HK-2 (cell line): Measurements from ENCODE around the gene SH3GL2.
"Not testable (repeated sequence)": the region's sequence is repeated elsewhere in the genome, so short reads cannot be mapped to it uniquely, and the experiment has no call there.

Experiments
- DNase-seq: peaks from one replicate; pipeline ENCODE4 v3.0.0-alpha.2; 2018; ENCODE audit not compliant: unreplicated experiment

The SH3GL2 gene

DNA sequence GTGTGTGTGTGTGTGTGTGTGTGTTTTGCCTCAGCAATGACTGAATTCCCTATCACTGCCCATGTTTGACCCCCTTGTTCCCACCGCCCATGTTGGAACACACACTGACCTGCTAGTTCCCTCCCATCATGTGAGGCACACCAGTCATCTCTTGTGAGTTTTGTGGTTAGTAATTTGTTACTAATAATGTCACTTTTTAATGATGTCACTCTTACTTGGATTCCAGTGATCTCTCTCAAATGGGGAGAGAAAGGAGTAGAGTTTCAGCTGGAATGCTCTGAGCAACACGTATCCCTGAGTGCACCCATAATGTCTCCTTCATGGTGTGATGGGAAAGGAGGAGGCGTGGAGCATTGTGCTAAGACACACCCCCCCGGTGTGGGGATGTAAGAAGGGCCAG is 172.6 kb downstream of the SH3GL2 start:
- no peak for DNase-seq

DNA sequence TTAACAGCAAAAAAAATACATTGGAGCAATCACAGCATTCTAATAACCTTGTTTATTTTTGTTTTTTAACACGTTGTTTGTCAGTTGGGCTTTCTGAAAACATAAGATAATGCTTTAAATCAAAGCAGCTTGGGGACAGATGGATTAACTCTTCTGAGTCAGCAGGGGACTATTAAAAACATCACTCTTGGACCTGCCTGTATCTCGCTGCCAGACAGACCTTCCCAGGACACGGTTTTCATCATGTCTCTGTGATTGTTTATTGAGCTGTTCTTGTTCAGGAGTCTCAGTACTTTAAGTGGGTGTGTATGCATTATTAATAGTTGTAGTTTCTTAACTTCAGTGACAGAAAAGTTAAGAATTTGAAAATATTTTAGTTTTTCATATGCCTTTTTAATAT is 173.2 kb downstream of the SH3GL2 start:
- DNase-seq = no peak

DNA sequence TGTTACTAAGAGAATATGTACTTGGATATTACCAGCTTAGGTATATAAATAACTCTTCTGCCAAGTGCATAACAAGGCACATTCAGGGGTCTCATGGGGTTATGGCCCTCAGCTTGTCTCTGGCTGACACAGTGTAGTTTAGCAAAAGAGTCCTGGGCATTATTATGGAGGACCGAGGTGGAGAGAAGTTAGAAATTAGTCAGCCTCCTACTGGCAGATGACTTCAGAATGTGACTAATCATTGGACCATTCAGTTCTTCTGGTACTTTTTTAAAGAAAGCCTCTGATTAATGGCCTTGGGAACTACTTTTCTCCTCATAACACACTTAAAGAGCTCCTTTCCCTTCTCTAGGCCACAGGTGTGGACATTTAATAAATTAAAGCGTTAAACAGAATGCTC is 178.9 kb downstream of the SH3GL2 start:
- no peak for DNase-seq

DNA sequence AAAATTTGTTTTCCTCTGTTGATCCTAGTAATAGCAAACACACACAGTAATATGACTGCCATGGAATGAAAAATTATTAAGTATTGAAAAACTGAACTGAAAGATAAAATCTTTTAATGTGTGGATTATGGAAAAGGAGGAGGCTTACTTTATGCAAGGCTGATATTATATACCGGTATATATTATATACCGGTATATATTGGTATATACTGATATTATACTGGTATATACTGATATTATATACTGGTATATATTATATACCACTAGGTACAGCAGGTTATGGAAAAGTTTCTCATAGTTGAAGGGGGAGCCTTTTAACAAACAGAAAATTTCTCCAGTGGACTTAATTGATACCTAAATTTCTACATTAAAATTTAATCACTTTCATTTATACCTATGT is 181.4 kb downstream of the SH3GL2 start:
- DNase-seq = no peak

DNA sequence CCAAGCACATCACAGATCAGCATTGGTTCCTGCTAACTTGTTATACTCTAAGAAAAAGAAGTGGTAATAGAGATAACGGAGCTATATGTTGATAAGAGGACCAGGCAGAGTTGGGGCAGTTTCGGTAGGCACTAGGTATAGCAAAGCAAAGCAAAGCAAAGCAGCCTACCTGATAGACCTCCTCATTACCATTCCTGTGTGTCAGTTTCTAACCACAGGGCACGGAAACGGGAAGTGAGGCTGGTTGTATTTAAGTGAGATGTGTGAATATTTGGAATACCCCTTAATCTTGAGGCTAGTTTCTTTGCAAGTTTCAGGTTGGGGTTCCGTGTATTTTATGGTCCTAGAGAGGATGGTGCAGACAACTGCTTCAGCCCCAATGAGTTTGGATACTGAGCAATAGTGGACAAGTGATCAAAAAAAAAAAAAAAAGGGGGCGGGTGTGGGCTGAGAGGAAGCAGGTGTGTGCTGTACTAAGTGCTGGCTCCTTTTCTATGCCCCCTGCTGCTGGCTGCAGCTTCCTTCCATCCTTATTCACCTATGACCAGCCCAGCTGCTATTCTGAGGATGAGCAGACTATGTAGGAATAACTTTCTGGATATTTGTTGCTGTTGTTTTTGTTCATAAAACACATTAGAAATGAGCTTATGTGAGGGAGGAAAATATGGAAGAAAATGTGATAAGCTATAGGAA is 183.3 kb downstream of the SH3GL2 start:
- DNase-seq = no peak

DNA sequence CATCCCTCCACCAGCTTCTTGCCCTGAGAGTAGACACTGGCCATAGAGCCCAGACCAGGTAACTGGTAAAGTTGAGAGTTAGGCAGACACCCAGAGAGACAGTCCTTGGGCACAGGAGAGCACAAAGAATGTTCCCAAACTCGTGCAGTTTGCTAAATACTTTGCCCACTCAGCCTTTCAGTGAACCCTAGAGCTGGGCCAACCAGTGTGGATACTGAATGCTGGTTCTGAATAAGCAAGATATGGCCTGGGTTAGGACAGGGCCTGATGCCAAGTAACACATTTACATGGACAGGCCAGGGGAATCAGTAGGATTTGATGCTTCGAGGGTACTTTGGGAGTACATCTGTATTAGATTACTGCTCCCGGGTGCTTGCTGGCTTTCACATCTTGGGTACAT is 185.4 kb downstream of the SH3GL2 start:
- no peak for DNase-seq

DNA sequence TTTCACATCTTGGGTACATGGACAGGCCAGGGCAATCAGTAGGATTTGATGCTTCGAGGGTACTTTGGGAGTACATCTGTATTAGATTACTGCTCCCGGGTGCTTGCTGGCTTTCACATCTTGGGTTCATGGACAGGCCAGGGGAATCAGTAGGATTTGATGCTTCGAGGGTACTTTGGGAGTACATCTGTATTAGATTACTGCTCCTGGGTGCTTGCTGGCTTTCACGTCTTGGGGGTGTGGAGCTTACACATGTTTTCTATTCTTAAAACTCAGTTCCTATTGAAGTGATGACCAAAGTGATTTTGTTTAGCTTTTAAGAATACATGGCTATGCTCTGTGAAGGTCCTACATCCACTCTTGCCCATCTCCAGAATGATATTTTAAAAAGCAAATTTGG is 186.3 kb downstream of the SH3GL2 start:
- DNase-seq = not testable (repeated sequence)

DNA sequence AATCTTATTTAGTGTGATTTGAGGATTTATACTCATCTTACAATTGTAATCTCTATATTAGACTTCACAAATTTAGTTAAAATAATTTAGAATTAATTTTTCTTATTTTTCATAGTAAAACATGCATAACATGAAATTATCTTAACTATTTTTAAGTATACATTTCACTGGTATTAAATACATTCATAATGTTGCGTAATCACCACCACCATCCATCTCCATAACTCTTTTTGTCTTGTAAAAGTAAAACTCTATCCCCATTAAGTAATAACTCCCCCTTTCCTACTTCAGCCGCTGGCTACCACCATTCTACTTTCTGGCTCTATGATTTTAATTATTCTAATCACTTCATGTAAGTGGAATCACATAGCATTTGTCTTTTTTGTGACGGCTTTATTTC is 193.4 kb downstream of the SH3GL2 start:
- no peak for DNase-seq

DNA sequence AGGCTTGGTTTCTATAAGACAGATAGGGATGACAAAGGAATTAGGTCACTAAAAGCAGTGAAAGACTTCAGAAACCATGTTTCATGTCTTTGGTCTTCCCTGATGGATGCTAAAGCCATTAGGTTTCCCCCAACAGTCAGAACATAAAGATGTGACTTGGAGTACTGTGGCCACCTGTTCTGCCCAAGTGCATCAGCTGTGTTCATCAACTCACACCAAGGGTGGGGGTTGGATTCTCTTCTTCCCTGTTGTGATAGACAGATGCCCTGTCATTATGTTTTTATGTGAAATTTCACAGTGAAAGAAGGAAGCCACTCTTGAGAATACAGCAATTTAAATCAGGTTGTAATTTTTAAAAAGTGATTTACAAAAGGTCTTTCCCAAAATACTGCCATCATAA is 196.8 kb downstream of the SH3GL2 start:
- DNase-seq = no peak

DNA sequence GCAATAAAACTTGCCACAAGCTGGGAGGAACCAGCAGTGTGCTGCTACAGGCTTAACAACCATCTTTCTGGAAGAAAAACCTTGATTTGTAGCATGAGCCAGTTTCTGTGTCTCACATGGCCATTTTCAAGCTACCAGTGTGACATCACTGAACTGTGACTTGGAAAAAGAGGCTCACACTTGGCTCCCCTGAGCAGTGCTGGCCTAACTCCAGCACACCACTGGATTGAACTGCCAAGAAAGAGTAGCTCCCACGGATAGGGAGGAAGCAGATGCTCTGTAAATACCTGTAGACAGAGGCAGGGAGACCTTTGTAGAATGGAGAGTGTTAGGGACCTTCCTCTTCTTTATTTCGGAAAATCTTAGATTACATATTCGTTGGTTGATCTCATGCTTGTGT is 197.9 kb downstream of the SH3GL2 start:
- no peak for DNase-seq

DNA sequence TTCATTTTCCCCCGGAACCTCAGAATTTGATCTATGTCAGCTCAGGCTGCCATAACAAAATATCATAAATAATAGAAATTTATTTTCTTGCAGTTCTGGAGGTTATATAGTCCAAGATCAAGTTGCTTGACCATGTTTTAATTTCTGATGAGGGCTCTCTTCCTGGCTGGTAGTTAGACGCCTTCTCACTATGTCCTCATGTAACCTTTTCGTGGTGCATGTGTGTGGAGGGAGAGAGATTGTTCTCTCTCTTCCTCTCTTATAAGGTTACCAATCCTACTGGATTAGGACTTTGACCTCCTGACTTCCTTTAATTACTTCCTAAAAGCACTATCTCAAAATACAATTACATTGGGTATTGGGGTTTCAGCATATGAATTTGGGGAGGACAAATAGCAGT is 198.6 kb downstream of the SH3GL2 start:
- DNase-seq = no peak

DNA sequence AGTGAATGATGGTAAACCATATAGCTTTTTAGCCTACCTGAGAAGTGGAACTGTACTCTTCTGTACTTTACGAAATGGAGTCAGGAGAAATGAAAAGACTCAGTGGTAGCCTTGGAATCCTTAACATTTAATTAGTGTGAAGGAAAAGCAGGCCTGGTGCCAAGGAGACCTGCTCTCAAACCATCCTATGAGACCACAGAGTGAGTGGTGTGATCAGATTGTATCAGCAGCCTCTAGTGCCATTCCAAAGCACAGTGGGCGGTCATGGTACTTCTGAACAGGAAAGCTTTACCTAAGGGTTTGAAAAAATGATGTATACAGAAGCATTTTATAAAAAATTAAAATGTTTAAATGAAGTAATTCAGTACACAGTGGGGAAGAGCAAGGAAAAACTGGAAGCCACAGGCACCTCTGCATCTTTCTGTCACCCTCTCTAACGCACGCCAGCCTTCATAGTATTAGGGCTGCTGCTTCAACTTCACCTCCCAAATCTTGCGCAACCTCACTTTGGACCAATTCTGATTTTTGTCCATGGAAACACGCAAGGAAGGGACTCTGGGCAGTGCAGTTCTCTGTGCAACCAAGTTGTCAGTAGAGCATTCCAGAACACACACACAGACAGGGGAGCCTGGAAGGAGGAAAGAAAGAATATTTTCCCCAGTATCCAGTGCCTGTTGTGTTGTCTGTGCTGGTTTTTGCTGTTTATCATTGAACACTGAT is 203.7 kb downstream of the SH3GL2 start:
- DNase-seq = no peak

DNA sequence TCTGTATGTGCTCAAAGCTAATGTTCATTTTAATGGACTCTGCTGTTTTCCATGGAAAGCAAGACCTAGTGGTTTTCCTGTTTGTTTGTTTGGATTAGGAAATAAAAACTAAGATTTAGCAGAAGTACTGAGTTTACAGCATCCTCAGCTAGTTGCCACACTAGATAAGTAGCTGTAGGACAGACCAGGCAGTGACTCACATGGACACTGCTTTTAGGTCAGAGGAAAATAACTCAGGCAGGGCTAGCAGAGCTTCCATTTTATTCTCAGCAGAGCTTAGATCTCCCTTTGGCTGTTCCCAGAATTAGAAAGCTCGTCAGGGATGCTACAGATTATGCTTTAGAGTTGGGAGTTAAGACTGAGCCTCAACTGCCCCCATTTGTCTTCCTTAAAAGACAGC is 204.4 kb downstream of the SH3GL2 start:
- no peak for DNase-seq

DNA sequence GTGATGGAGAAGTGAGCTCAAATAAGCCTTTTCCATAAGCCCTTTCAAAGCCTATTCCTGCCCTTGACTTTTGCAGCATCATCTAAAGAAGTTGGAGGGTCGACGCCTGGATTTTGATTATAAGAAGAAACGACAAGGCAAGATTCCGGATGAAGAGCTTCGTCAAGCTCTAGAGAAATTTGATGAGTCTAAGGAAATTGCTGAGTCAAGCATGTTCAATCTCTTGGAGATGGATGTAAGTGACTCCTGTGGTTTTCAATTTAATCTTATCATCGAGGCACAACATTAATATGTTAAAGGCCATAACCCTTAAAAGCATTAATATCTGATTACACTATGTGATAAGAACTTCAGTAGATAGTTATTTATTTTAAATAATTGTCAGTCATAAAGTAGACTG is 210.4 kb downstream of the SH3GL2 start:
- DNase-seq = no peak

DNA sequence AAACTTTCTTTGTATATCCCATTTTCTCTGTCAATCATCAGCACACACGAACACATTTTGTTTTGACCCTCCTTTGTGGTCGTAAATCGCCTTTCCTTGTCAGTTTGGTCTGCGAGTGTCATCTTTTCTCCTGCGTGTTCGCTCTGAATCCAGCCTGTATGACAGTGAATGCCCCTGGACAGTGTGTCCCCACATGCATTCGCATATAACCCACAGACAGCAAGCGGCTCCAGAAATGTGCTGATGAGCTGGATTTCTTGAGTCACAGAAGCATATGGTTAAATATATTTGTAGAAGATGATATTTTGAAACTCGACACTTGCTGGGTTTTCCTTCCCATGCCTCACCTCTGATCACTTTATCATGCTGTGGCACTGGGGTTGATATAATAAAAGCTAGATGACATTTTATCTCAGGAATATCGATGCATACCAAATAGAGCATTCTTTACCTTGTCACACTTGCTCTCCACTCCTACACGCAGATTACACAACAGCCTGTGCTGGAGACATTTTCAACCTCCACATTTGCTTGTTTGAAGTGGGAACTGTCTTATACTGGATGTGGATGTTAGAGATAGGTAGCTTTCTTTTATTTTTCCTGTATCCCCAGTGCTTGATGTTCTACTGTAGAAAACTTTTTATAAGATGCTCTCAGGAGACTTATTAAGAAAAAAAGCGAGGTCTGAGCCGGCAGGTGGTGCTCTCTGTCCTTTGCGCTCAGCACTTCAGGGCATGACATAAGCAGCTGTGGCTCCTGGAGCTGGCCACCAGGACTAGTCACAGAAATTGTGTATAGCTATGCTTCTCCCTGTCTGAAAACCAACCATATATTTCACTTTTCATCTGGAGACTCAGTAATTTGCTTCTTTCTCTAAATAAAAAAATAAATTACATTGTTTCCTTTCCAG is 215.1 kb downstream of the SH3GL2 start:
- DNase-seq = no peak

DNA sequence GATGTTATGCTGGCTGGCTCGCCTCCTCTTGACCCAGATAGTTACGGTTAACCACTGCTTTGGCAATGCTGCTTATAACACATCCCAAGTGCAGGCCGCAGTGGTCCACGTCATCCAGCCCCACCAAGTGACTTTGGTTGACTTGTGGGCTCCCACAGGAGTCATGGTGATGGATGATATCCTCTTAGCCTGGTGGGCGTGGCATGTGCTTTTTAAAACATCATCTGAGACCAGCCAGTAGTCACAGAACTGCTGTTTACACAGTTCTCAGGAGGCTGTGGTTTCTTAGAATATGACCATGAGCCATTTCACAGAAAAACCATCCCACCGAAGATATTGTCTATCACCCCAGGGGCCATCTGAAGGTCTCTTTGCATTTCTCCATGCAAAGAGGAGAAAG is 216.9 kb downstream of the SH3GL2 start:
- no peak for DNase-seq

DNA sequence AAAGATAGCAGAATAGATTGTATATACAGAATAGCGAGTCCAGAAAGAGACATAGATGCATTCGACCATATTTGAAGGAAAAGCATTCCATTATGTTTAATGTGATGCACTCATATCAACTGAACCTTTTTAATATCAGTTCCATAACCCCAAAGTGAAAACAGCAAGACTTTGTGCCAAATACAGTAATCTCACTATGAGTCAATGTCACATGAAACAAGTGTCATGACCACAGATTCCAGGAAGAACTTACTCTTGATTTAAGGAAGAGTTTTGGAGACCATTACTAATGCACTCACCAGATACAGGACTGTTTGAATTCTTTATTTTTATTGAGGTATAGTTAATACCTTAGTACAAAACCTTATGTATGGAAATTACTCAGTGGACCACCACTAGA is 220.5 kb downstream of the SH3GL2 start:
- no peak for DNase-seq

DNA sequence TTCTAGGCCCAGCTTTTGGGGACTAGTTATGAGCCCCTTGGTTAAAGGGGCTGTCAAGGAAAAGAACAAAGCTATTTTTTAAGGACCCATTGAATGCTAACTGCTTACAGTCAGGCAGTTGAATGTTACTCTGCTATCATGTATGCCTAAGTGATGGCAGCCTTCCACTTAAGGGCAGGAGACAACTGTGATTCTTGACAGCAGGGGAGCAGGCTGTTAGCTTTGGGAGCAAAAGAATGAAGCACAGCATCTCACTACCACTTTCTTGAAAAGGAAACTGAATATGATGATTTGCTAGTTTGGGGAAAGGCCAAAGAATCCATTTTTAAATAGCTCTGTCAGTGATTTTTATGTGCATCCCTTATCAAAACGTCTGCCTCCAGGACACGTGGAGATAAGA is 221.6 kb downstream of the SH3GL2 start:
- no peak for DNase-seq

DNA sequence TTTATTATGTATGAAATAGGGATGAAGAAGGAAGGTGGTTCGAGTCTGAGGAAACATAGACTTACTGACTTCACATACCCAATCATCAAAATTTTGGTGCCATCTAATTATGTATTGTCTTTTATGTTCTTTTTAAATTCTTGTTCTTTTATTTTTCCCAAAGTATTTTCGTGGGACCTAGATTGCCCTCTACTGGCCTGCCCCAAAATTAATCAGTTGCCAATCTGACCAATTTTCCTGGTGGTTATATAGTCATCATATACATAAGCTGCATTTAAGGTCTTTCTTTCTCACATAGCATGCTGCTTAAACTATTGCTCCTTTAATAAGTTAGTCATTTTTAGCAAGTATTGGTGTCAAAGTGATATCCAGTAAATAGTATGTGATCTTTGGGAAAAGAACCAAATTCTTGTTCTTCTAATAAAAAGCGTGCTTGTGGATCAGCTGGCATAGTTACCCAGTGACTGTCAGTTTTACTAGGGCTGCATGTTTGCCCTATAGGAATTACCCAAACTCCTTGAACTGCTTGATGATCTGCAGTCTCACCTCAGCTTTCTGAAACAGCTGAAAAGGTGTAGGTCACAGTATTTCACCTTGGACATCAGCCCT is 223.5 kb downstream of the SH3GL2 start:
- DNase-seq = no peak

DNA sequence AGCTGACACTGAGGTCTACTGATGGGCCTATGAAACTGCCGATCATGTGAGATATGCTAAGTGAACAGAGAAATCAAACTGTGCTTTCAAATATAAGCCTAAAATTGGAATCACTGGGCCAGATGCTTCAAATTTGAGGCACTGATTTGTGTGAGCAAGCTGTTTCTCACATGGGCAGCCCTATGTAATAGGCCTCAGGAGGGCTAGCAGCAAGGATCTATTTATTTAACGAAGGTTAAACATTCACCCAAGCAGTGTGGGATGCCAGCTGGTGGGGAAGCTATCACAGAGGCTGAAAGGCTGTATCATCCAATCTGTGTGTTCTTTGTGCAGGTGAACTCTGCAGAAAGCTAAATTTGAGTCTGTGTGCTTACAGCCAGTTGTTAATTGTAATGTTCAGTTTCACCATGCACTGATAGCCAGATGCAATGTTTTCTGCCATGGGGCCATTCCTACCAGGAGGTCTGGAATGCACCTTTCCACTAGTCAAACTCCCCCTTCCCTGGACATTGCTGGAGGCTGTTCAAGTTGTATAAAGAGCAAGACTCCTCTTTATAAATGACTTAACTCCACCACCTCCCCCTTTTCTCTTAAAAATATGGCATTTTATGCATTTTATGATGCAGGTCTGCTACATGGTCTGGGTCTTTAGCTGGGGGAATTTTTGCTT is 228.9 kb downstream of the SH3GL2 start:
- DNase-seq = no peak

DNA sequence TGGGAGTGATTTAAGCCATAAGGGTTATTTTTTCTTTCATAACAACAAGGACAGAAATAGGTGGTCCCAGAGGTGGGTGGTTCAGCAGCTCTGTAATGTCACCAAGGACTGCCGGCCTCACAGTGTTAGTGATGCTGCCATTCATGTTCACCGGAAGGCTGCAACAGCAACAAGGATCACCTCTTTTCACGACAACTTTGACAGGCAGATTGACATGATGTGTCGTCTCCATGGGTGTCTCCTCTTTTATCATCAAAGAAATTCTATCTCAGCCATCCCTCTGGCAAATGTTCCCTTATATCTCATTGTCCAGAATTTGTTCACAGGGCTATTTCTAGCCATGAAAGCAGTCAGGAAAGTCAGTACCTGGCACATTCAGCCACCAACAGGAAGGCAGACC is 231.5 kb downstream of the SH3GL2 start:
- DNase-seq = no peak
